Measurements from ENCODE around the gene CCL28. TPM values are rescaled to one million over a fixed set of nuclear protein-coding genes. Genes with fewer than 3 reads are reported as not detected.
A peak's percentile ranks its signal among the peaks of the same experiment; 100 is the strongest.

Gene CCL28
- total and polyA plus RNA-seq, 2 of the 13 experiments (the other 11 are each of a cell fraction or from before 2014, with no cell fraction given): 0.03 TPM; not detected in 1

GRCh38 chr5:43389679-43390329 is 22.4 kb downstream of the CCL28 start (continued):
- TF ChIP-seq HMGXB4 (CRISPR knock-in tag; IDR thresholded peaks at IDR 0.05; ENCODE audit: borderline replicate concordance in 1 of 2, low read depth in 1 of 2): peak; percentile 69 to 80; a peak in 3 of 4 replicates
- TF ChIP-seq RARA (CRISPR knock-in tag; IDR thresholded peaks at IDR 0.05): no peak
- no peak for TF ChIP-seq PLRG1 (conservative IDR thresholded peaks at IDR 0.05)
- TF ChIP-seq MNT (IDR thresholded peaks at IDR 0.05): no peak
- no peak for TF ChIP-seq ZEB1 (IDR thresholded peaks at IDR 0.05; ENCODE audit: insufficient replicate concordance, low read depth)
- no peak for TF ChIP-seq ZNF629 (CRISPR knock-in tag; conservative IDR thresholded peaks at IDR 0.05)
- peak; percentile 26 for TF ChIP-seq SAP130 (CRISPR knock-in tag; IDR thresholded peaks at IDR 0.05; ENCODE audit: low read depth)
- TF ChIP-seq SSRP1 (CRISPR knock-in tag; IDR thresholded peaks at IDR 0.05): no peak
- peak; percentile 74; the same call in 1 of the 2 replicates for TF ChIP-seq CEBPB (IDR thresholded peaks at IDR 0.05; ENCODE audit: borderline replicate concordance, low read depth, low read length)
- TF ChIP-seq TFDP2 (CRISPR knock-in tag; IDR thresholded peaks at IDR 0.05): no peak
- TF ChIP-seq RXRA (CRISPR knock-in tag; IDR thresholded peaks at IDR 0.05): no peak
- no peak for TF ChIP-seq ZFAT (CRISPR knock-in tag; conservative IDR thresholded peaks at IDR 0.05)
- TF ChIP-seq MLLT10 (CRISPR knock-in tag; IDR thresholded peaks at IDR 0.05): no peak
- TF ChIP-seq ZBTB38 (CRISPR knock-in tag; IDR thresholded peaks at IDR 0.05): no peak
- TF ChIP-seq ZNF331 (CRISPR knock-in tag; IDR thresholded peaks at IDR 0.05): 0 out of 2 replicates have a peak, but pooled peaks have one; percentile 7
- TF ChIP-seq ZNF510 (CRISPR knock-in tag; IDR thresholded peaks at IDR 0.05; ENCODE audit: low read depth): no peak
- TF ChIP-seq ZNF639 (CRISPR knock-in tag; conservative IDR thresholded peaks at IDR 0.05): no peak
- TF ChIP-seq MAZ (IDR thresholded peaks at IDR 0.05; ENCODE audit: borderline replicate concordance, low read depth, low read length): no peak
- TF ChIP-seq MAZ (CRISPR knock-in tag; IDR thresholded peaks at IDR 0.05; ENCODE audit: low read depth): no peak
- peak; percentile 40; the same call in 1 of the 2 replicates for TF ChIP-seq IRF2 (CRISPR knock-in tag; IDR thresholded peaks at IDR 0.05)
- no peak for TF ChIP-seq TP53 (CRISPR knock-in tag; conservative IDR thresholded peaks at IDR 0.05)
- TF ChIP-seq ZNF839 (CRISPR knock-in tag; IDR thresholded peaks at IDR 0.05; ENCODE audit: borderline replicate concordance): no peak
- TF ChIP-seq SALL2 (CRISPR knock-in tag; IDR thresholded peaks at IDR 0.05): no peak
- TF ChIP-seq ZKSCAN1 (IDR thresholded peaks at IDR 0.05; ENCODE audit: low read length): no peak
- TF ChIP-seq FOSL2 (CRISPR knock-in tag; IDR thresholded peaks at IDR 0.05): no peak

All from HepG2 (cell line).